ENCODE data around the gene ACVRL1.

The ACVRL1 gene

GRCh38 chr12:51925346-51926063 lies 18.2 kb downstream of the ACVRL1 start:
- no peak for DNase-seq (ENCODE audit: low read depth)
- TF ChIP-seq CTCF (conservative IDR thresholded peaks at IDR 0.05; ENCODE audit: low read length), result no peak
- no peak overlapping the region for H3K4me3 ChIP-seq (ENCODE audit: low read length)

GRCh38 chr12:51926064-51926632 lies 18.8 kb downstream of the ACVRL1 start:
- no peak for TF ChIP-seq CTCF (conservative IDR thresholded peaks at IDR 0.05; ENCODE audit: low read length)
- H3K4me3 ChIP-seq (ENCODE audit: low read length), result no peak overlapping the region
- no peak for DNase-seq (ENCODE audit: low read depth)

- peak; percentile 50 for TF ChIP-seq CTCF (conservative IDR thresholded peaks at IDR 0.05; ENCODE audit: low read length)
- DNase-seq (ENCODE audit: low read depth), result peak; percentile 26
- no peak overlapping the region for H3K4me3 ChIP-seq (ENCODE audit: low read length)
Observed at GRCh38 chr12:51926718-51927117, 19.4 kb downstream of the ACVRL1 start.

GRCh38 chr12:51932218-51933076 lies 25.1 kb downstream of the ACVRL1 start:
- DNase-seq (ENCODE audit: low read depth), result no peak
- no peak for TF ChIP-seq CTCF (conservative IDR thresholded peaks at IDR 0.05; ENCODE audit: low read length)
- no peak overlapping the region for H3K4me3 ChIP-seq (ENCODE audit: low read length)

- no peak for DNase-seq (ENCODE audit: low read depth)
- H3K4me3 ChIP-seq (ENCODE audit: low read length), result no peak overlapping the region
- no peak for TF ChIP-seq CTCF (conservative IDR thresholded peaks at IDR 0.05; ENCODE audit: low read length)
Observed at GRCh38 chr12:51934080-51934479, 26.8 kb downstream of the ACVRL1 start.

GRCh38 chr12:51937926-51938325 lies 30.6 kb downstream of the ACVRL1 start:
- H3K4me3 ChIP-seq (ENCODE audit: low read length), result no peak overlapping the region
- DNase-seq (ENCODE audit: low read depth), result no peak
- no peak for TF ChIP-seq CTCF (conservative IDR thresholded peaks at IDR 0.05; ENCODE audit: low read length)
